A549 (cell line): ENCODE data around the gene H2AZ1.

Experiments
- CTCF ChIP-seq: fragments of >200 bp; sonication (Bioruptor Twin); formaldehyde crosslinking; IDR thresholded peaks from 3 replicates; pipeline ENCODE4 v1.5.1; 2016
- ZSCAN20 ChIP-seq: fragments of 250-450 bp; sonication (Bioruptor Pico); IDR thresholded peaks from 2 replicates; pipeline ENCODE4 v1.8.0; 2022; ENCODE audit warnings: mild to moderate bottlenecking, moderate library complexity

DNA sequence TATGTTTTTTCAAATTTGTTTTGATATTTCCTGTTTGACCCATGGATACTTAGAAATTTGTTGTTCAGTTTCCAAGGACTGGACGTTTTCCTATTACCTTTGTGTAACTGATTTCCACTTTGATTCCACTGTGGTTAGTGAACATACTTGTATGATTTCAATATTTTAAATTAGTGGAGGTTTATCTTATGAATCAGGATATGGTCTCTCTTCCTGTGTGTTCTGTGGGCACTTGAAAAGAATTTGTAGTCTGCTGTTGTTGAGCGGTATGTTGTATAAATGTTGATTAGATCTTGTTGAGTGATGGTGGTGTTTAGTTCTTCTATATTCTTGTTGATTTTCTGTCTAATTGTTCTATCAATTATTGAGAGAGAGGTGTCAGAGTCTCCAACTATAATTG is 34.6 kb downstream of the H2AZ1 start:
- TF ChIP-seq CTCF (no peak), ZSCAN20 (CRISPR knock-in tag) (no peak)
